HepG2 (cell line): ENCODE data around the gene BMP6. TPM values are rescaled to one million over a fixed set of nuclear protein-coding genes. Genes with fewer than 3 reads are reported as not detected.

Experiments used
- ARNT2 ChIP-seq: sonication (generic); formaldehyde crosslinking; IDR thresholded peaks from 2 replicates; pipeline ENCODE4 v1.8.0; 2022; ENCODE audit warnings: mild to moderate bottlenecking, low read depth, missing genetic modification reagents, moderate library complexity
- CBFB ChIP-seq: sonication (generic); formaldehyde crosslinking; IDR thresholded peaks from 2 replicates; pipeline ENCODE4 v1.4.0; 2020; ENCODE audit warnings: missing genetic modification reagents
- GABPA ChIP-seq, 2 experiments: IDR thresholded peaks; 2 replicates each; pipeline ENCODE4 v1.6.1; 2011 to 2016; ENCODE audit warnings: low read depth in 2 of 2, low read length in 1 of 2, missing biosample characterization in 1 of 2, missing genetic modification characterization in 1 of 2
- GFI1 ChIP-seq: sonication (generic); formaldehyde crosslinking; IDR thresholded peaks from 2 replicates; pipeline ENCODE4 v1.5.0; 2020; ENCODE audit warnings: missing genetic modification reagents, mild to moderate bottlenecking, borderline replicate concordance
- NR1H2 ChIP-seq: sonication (generic); formaldehyde crosslinking; IDR thresholded peaks from 2 replicates; pipeline ENCODE4 v1.8.1; 2022; ENCODE audit warnings: low read depth, missing genetic modification reagents, borderline replicate concordance
- NR2F6 ChIP-seq, 2 experiments: IDR thresholded peaks; 2 replicates each; pipeline ENCODE4 v1.6.1; 2016; ENCODE audit warnings: antibody characterized with exemption in 1 of 2, mild to moderate bottlenecking in 1 of 2
- PHF8 ChIP-seq: sonication (generic); formaldehyde crosslinking; IDR thresholded peaks from 2 replicates; pipeline ENCODE4 v1.5.0; 2020; ENCODE audit warnings: missing genetic modification reagents
- POGZ ChIP-seq: sonication (generic); formaldehyde crosslinking; IDR thresholded peaks from 2 replicates; pipeline ENCODE4 v1.4.0; 2020; ENCODE audit warnings: mild to moderate bottlenecking, missing genetic modification reagents
- POLR2A ChIP-seq, 2 experiments: IDR thresholded peaks; 2 replicates each; pipeline ENCODE4 v1.6.1; 2011; ENCODE audit warnings: low read depth in 2 of 2, low read length in 2 of 2, mild to moderate bottlenecking in 1 of 2, moderate library complexity in 1 of 2; ENCODE audit not compliant: insufficient read depth in 1 of 2
- SALL2 ChIP-seq: sonication (generic); formaldehyde crosslinking; IDR thresholded peaks from 2 replicates; pipeline ENCODE4 v1.8.1; 2023; ENCODE audit warnings: mild to moderate bottlenecking, missing genetic modification reagents, inconsistent platforms
- SATB2 ChIP-seq: sonication (generic); formaldehyde crosslinking; IDR thresholded peaks from 2 replicates; pipeline ENCODE4 v1.5.0; 2020; ENCODE audit warnings: missing genetic modification reagents
- SOX13 ChIP-seq, 3 experiments: fragments of 450-650 bp in 1 of 3; sonication (generic) in 1 of 3; formaldehyde crosslinking in 1 of 3; IDR thresholded peaks in 2 of 3; conservative IDR thresholded peaks in 1 of 3; 2 replicates each; pipeline versions ENCODE4 v1.5.0 to v1.6.1; 2016 to 2020; ENCODE audit warnings: antibody characterized with exemption in 1 of 3, mild to moderate bottlenecking in 1 of 3, missing compliant biosample characterization in 1 of 3, missing genetic modification reagents in 1 of 3, moderate library complexity in 1 of 3
- ZFP82 ChIP-seq: sonication (generic); formaldehyde crosslinking; IDR thresholded peaks from 2 replicates; pipeline ENCODE4 v1.5.1; 2020; ENCODE audit warnings: mild to moderate bottlenecking, missing genetic modification reagents, borderline replicate concordance
- ZMYM4 ChIP-seq: sonication (generic); formaldehyde crosslinking; IDR thresholded peaks from 2 replicates; pipeline ENCODE4 v1.8.1; 2023; ENCODE audit warnings: mild to moderate bottlenecking, missing genetic modification reagents
- ZNF367 ChIP-seq: sonication (generic); formaldehyde crosslinking; IDR thresholded peaks from 2 replicates; pipeline ENCODE4 v1.4.0; 2020; ENCODE audit warnings: missing genetic modification reagents, borderline replicate concordance
- ZNF468 ChIP-seq: sonication (generic); formaldehyde crosslinking; IDR thresholded peaks from 2 replicates; pipeline ENCODE4 v1.8.0; 2022; ENCODE audit warnings: mild to moderate bottlenecking, moderate library complexity, missing genetic modification reagents
- ZNF484 ChIP-seq: sonication (generic); formaldehyde crosslinking; IDR thresholded peaks from 2 replicates; pipeline ENCODE4 v1.5.1; 2020; ENCODE audit warnings: mild to moderate bottlenecking, low read depth, missing genetic modification reagents, borderline replicate concordance
- ZNF614 ChIP-seq: IDR thresholded peaks from 2 replicates; pipeline ENCODE4 v1.6.1; 2018; ENCODE audit warnings: missing biosample characterization, missing genetic modification reagents, inconsistent platforms, borderline replicate concordance
- ZNF724P ChIP-seq: sonication (generic); formaldehyde crosslinking; IDR thresholded peaks from 2 replicates; pipeline ENCODE4 v1.8.0; 2022; ENCODE audit warnings: missing genetic modification reagents, borderline replicate concordance
- ZNF75D ChIP-seq: sonication (generic); formaldehyde crosslinking; IDR thresholded peaks from 2 replicates; pipeline ENCODE4 v1.8.1; 2023; ENCODE audit warnings: missing genetic modification reagents, mild to moderate bottlenecking, borderline replicate concordance
- ZNF772 ChIP-seq: sonication (generic); formaldehyde crosslinking; IDR thresholded peaks from 2 replicates; pipeline ENCODE4 v1.5.0; 2020; ENCODE audit warnings: mild to moderate bottlenecking, missing genetic modification reagents
- ZNF773 ChIP-seq: sonication (generic); formaldehyde crosslinking; IDR thresholded peaks from 2 replicates; pipeline ENCODE4 v1.4.0; 2020; ENCODE audit warnings: missing genetic modification reagents, borderline replicate concordance
- polyA plus RNA-seq, 8 experiments: library from polyadenylated mRNA; depleted of rRNA in 3 of 8; stranded (reverse) in 7 of 8; unstranded in 1 of 8; fragments of >200 nt; fragmentation: Illumina TruSeq in 4 of 8; extraction: Trizol in 4 of 8; gene quantifications; 2 replicates each; pipeline versions ENCODE4 v1.2.1 to v1.2.3, GENCODE V29; 2011 to 2016; ENCODE audit warnings: low read depth in 4 of 8, missing spikeins in 1 of 8, mixed read lengths in 1 of 8; ENCODE audit not compliant: insufficient read depth in 1 of 8
- total RNA-seq, 5 experiments: library from RNA; depleted of rRNA; stranded (reverse); fragments of >200 nt; fragmentation: Illumina TruSeq; extraction: Trizol; gene quantifications; 2 replicates each; pipeline ENCODE4 v1.2.3, GENCODE V29; 2016; ENCODE audit warnings: low read depth in 1 of 5
- TF ChIP-seq, protein P1 (sequence below): sonication (generic); formaldehyde crosslinking; conservative IDR thresholded peaks from 2 replicates; pipeline ENCODE4 v1.4.0; 2020; ENCODE audit warnings: missing genetic modification reagents
- TF ChIP-seq, protein P2 (sequence below): sonication (generic); formaldehyde crosslinking; conservative IDR thresholded peaks from 2 replicates; pipeline ENCODE4 v1.4.0; 2020; ENCODE audit warnings: missing genetic modification reagents

The BMP6 gene
- total and polyA plus RNA-seq, 2 of the 13 experiments (the other 11 are each of a cell fraction or from before 2014, with no cell fraction given), result 0.09 to 0.18 TPM

GRCh38 chr6:7910654-7911344 is 184.9 kb downstream of the BMP6 start, which contains the start of gene TXNDC5 (continued):
- TF ChIP-seq, protein P1, sequence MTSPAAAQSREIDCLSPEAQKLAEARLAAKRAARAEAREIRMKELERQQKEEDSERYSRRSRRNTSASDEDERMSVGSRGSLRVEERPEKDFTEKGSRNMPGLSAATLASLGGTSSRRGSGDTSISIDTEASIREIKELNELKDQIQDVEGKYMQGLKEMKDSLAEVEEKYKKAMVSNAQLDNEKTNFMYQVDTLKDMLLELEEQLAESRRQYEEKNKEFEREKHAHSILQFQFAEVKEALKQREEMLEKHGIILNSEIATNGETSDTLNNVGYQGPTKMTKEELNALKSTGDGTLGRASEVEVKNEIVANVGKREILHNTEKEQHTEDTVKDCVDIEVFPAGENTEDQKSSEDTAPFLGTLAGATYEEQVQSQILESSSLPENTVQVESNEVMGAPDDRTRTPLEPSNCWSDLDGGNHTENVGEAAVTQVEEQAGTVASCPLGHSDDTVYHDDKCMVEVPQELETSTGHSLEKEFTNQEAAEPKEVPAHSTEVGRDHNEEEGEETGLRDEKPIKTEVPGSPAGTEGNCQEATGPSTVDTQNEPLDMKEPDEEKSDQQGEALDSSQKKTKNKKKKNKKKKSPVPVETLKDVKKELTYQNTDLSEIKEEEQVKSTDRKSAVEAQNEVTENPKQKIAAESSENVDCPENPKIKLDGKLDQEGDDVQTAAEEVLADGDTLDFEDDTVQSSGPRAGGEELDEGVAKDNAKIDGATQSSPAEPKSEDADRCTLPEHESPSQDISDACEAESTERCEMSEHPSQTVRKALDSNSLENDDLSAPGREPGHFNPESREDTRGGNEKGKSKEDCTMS, result no peak
- TF ChIP-seq, protein P2, sequence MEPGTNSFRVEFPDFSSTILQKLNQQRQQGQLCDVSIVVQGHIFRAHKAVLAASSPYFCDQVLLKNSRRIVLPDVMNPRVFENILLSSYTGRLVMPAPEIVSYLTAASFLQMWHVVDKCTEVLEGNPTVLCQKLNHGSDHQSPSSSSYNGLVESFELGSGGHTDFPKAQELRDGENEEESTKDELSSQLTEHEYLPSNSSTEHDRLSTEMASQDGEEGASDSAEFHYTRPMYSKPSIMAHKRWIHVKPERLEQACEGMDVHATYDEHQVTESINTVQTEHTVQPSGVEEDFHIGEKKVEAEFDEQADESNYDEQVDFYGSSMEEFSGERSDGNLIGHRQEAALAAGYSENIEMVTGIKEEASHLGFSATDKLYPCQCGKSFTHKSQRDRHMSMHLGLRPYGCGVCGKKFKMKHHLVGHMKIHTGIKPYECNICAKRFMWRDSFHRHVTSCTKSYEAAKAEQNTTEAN (CRISPR knock-in tag), result no peak; the same call in 1 of the 2 replicates
- peak; percentile 92 for TF ChIP-seq PHF8
- TF ChIP-seq POGZ (CRISPR knock-in tag), result 0 out of 2 replicates have a peak, but pooled peaks have one; percentile 35
- peak; percentile 49 to 83; a peak in 2 of 4 replicates for TF ChIP-seq POLR2A (IDR thresholded peaks at IDR 0.05; ENCODE audit: insufficient read depth in 1 of 2, low read depth in 2 of 2, low read length in 2 of 2)
- TF ChIP-seq ZNF367, result no peak
- no peak for TF ChIP-seq SALL2 (CRISPR knock-in tag)
- TF ChIP-seq ZNF468 (CRISPR knock-in tag), result no peak
- TF ChIP-seq ZNF75D (CRISPR knock-in tag), result no peak
- peak; percentile 84; the same call in 1 of the 2 replicates for TF ChIP-seq ZNF772
- TF ChIP-seq ZNF484 (CRISPR knock-in tag), result no peak
- no peak for TF ChIP-seq NR1H2 (CRISPR knock-in tag)
- TF ChIP-seq SATB2 (CRISPR knock-in tag), result no peak; the same call in 1 of the 2 replicates
- TF ChIP-seq GFI1, result 0 out of 2 replicates have a peak, but pooled peaks have one; percentile 31
- TF ChIP-seq SOX13 (IDR thresholded peaks at IDR 0.05), result no peak
- TF ChIP-seq SOX13 (CRISPR knock-in tag; conservative IDR thresholded peaks at IDR 0.05 in 1 of 2, IDR thresholded peaks at IDR 0.05 in 1 of 2), result no peak; a peak in 1 of 4 replicates
- TF ChIP-seq ZNF614, result peak; percentile 65; the same call in 1 of the 2 replicates
- TF ChIP-seq ZMYM4 (CRISPR knock-in tag), result no peak; the same call in 1 of the 2 replicates
- no peak for TF ChIP-seq NR2F6 (IDR thresholded peaks at IDR 0.05)
- no peak; the same call in 1 of the 2 replicates for TF ChIP-seq NR2F6 (CRISPR knock-in tag; IDR thresholded peaks at IDR 0.05)
- TF ChIP-seq ZFP82, result no peak
- peak; percentile 55 for TF ChIP-seq GABPA (IDR thresholded peaks at IDR 0.05; ENCODE audit: low read depth, low read length)
- no peak for TF ChIP-seq GABPA (CRISPR knock-in tag; IDR thresholded peaks at IDR 0.05; ENCODE audit: low read depth)
- peak; percentile 62; the same call in 1 of the 2 replicates for TF ChIP-seq ARNT2
- TF ChIP-seq CBFB (CRISPR knock-in tag), result no peak
- TF ChIP-seq ZNF724P (CRISPR knock-in tag), result no peak; the same call in 1 of the 2 replicates
- TF ChIP-seq ZNF773 (CRISPR knock-in tag), result no peak
